ENCODE measurements around the gene FAM222B. TPM values are rescaled to one million over a fixed set of nuclear protein-coding genes. Genes with fewer than 3 reads are reported as not detected.

Gene FAM222B
- polyA plus RNA-seq, 2 of the 4 experiments (the other 2 are of a cell fraction), result 10.7 to 15.6 TPM

DNA sequence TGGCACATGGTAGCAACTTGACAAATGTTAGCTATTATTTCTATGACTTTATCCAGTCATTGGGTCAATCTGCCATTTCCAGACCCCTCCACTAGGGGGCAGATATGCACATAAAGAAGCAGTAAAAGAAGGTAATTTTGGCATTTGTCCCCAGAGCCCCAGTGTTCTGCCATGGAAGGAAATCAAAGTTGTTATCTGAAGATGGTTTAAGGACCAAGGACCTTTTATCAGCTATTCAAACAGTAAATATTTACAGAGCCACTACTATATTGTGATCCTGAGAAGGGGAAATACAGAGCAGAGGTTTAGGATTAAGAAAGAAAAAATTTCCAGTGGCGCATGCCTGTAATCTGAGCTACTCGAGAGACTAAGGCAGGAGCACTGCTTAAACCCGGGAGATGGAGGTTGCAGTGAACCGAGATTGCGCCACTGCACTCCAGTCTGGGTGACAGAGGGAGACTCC is 78.8 kb downstream of the FAM222B start:
- Histone ChIP-seq H3K4me2 (no peak overlapping the region), H3K27ac (no peak overlapping the region), H3K9me3 (no peaks in the 10 kb centered on the region), H3K4me3 (no peak overlapping the region), H3K4me1 (peaks cover 15% of the 10 kb centered on the region)
- CTCF ChIA-PET, result interaction anchor here (0.6 to 17.8 kb wide), 58 partner anchors 10 to 487 kb away, joined by 3 to 493 read pairs (median 12); partner anchors contain the start of genes DHRS13, ERAL1, FAM222B and FLOT2
- WGBS (ENCODE audit: missing lambda C conversion rate), result 63% methylated on average over 5 of the region's 5 CpGs
- POLR2A ChIA-PET, result interaction anchor here (0.6 to 3.2 kb wide), 7 partner anchors 37 to 188 kb away, joined by 3 to 13 read pairs (median 9); partner anchors contain the start of genes FAM222B and PHF12
- TF ChIP-seq, protein P1, sequence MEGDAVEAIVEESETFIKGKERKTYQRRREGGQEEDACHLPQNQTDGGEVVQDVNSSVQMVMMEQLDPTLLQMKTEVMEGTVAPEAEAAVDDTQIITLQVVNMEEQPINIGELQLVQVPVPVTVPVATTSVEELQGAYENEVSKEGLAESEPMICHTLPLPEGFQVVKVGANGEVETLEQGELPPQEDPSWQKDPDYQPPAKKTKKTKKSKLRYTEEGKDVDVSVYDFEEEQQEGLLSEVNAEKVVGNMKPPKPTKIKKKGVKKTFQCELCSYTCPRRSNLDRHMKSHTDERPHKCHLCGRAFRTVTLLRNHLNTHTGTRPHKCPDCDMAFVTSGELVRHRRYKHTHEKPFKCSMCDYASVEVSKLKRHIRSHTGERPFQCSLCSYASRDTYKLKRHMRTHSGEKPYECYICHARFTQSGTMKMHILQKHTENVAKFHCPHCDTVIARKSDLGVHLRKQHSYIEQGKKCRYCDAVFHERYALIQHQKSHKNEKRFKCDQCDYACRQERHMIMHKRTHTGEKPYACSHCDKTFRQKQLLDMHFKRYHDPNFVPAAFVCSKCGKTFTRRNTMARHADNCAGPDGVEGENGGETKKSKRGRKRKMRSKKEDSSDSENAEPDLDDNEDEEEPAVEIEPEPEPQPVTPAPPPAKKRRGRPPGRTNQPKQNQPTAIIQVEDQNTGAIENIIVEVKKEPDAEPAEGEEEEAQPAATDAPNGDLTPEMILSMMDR (IDR thresholded peaks at IDR 0.05), result peak; percentile 97
- TF ChIP-seq, protein P2, sequence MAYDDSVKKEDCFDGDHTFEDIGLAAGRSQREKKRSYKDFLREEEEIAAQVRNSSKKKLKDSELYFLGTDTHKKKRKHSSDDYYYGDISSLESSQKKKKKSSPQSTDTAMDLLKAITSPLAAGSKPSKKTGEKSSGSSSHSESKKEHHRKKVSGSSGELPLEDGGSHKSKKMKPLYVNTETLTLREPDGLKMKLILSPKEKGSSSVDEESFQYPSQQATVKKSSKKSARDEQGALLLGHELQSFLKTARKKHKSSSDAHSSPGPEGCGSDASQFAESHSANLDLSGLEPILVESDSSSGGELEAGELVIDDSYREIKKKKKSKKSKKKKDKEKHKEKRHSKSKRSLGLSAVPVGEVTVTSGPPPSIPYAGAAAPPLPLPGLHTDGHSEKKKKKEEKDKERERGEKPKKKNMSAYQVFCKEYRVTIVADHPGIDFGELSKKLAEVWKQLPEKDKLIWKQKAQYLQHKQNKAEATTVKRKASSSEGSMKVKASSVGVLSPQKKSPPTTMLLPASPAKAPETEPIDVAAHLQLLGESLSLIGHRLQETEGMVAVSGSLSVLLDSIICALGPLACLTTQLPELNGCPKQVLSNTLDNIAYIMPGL (CRISPR knock-in tag; IDR thresholded peaks at IDR 0.05; ENCODE audit: borderline replicate concordance), result no peak
- TF ChIP-seq RAD21 (conservative IDR thresholded peaks at IDR 0.05 in 1 of 2, IDR thresholded peaks at IDR 0.05 in 1 of 2) (peak; percentile 87 to 89), SMC3 (IDR thresholded peaks at IDR 0.05) (peak; percentile 92)
- peak; percentile 51 to 69; a peak in 5 of 6 replicates for ATAC-seq
- peak; percentile 18 for FAIRE-seq
- DNase-seq (ENCODE audit: low read depth in 1 of 2, low spot score in 1 of 2), result peak; percentile 78 to 81

DNA sequence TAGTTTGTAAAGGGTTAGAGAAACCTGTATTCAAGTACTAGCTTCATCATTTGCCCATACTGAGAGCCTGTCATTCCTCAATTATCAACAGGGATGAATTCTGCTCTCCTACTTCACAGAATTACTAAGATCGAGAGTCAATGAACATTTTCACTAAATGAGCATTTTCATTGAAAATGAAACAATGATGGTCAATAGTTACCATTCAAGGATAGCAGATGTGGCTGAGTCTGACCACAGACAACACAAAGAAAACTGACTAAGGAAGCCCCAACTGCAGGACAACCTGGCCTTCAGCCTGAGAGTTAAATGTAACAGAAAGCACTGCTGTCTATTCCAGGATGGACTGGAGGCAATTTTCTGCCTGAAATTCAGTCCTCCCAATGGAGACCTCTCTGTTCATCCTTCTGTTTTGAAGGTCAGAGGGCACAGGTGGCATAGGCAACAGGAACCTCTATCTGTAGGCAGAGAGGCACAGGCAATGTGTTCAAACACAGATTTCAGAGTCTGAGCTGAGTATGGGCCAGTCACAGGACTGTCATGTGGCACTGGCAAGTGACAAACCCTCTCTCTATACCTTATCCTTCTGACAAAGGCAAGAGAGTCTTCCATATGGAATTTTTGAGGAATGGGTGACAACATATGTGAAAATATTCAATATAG is 79.3 kb downstream of the FAM222B start:
- H3K27ac ChIP-seq, result no peak overlapping the region
- H3K9me3 ChIP-seq, result no peaks in the 10 kb centered on the region
- peak; percentile 46 for FAIRE-seq
- peaks cover 15% of the 10 kb centered on the region for H3K4me1 ChIP-seq
- WGBS (ENCODE audit: missing lambda C conversion rate), result 94% methylated on average over 1 of the region's 1 CpG
- H3K4me2 ChIP-seq, result no peak overlapping the region
- no peak for TF ChIP-seq POLR2A (IDR thresholded peaks at IDR 0.05; ENCODE audit: low read length)
- no peak for TF ChIP-seq MAFK (IDR thresholded peaks at IDR 0.05; ENCODE audit: partially characterized antibody)
- TF ChIP-seq, protein P3, sequence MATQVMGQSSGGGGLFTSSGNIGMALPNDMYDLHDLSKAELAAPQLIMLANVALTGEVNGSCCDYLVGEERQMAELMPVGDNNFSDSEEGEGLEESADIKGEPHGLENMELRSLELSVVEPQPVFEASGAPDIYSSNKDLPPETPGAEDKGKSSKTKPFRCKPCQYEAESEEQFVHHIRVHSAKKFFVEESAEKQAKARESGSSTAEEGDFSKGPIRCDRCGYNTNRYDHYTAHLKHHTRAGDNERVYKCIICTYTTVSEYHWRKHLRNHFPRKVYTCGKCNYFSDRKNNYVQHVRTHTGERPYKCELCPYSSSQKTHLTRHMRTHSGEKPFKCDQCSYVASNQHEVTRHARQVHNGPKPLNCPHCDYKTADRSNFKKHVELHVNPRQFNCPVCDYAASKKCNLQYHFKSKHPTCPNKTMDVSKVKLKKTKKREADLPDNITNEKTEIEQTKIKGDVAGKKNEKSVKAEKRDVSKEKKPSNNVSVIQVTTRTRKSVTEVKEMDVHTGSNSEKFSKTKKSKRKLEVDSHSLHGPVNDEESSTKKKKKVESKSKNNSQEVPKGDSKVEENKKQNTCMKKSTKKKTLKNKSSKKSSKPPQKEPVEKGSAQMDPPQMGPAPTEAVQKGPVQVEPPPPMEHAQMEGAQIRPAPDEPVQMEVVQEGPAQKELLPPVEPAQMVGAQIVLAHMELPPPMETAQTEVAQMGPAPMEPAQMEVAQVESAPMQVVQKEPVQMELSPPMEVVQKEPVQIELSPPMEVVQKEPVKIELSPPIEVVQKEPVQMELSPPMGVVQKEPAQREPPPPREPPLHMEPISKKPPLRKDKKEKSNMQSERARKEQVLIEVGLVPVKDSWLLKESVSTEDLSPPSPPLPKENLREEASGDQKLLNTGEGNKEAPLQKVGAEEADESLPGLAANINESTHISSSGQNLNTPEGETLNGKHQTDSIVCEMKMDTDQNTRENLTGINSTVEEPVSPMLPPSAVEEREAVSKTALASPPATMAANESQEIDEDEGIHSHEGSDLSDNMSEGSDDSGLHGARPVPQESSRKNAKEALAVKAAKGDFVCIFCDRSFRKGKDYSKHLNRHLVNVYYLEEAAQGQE (IDR thresholded peaks at IDR 0.05), result no peak
- TF ChIP-seq, protein P4, sequence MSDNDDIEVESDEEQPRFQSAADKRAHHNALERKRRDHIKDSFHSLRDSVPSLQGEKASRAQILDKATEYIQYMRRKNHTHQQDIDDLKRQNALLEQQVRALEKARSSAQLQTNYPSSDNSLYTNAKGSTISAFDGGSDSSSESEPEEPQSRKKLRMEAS (IDR thresholded peaks at IDR 0.05), result no peak
- TF ChIP-seq, protein P5, sequence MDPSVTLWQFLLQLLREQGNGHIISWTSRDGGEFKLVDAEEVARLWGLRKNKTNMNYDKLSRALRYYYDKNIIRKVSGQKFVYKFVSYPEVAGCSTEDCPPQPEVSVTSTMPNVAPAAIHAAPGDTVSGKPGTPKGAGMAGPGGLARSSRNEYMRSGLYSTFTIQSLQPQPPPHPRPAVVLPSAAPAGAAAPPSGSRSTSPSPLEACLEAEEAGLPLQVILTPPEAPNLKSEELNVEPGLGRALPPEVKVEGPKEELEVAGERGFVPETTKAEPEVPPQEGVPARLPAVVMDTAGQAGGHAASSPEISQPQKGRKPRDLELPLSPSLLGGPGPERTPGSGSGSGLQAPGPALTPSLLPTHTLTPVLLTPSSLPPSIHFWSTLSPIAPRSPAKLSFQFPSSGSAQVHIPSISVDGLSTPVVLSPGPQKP (IDR thresholded peaks at IDR 0.05; ENCODE audit: low read depth, low read length), result no peak
- no peak for TF ChIP-seq HDAC2 (IDR thresholded peaks at IDR 0.05)
- TF ChIP-seq EP300 (IDR thresholded peaks at IDR 0.05), result no peak
- no peak for TF ChIP-seq RFX5 (IDR thresholded peaks at IDR 0.05)
- TF ChIP-seq, protein P6, sequence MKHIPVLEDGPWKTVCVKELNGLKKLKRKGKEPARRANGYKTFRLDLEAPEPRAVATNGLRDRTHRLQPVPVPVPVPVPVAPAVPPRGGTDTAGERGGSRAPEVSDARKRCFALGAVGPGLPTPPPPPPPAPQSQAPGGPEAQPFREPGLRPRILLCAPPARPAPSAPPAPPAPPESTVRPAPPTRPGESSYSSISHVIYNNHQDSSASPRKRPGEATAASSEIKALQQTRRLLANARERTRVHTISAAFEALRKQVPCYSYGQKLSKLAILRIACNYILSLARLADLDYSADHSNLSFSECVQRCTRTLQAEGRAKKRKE (CRISPR knock-in tag; IDR thresholded peaks at IDR 0.05; ENCODE audit: low read depth), result no peak
- no peak for TF ChIP-seq RNF2 (IDR thresholded peaks at IDR 0.05; ENCODE audit: borderline replicate concordance, low read depth)
- no peak for TF ChIP-seq NFE2L2 (conservative IDR thresholded peaks at IDR 0.05; ENCODE audit: low read length)
- no peak for TF ChIP-seq JUNB (IDR thresholded peaks at IDR 0.05)
- TF ChIP-seq, protein P7, sequence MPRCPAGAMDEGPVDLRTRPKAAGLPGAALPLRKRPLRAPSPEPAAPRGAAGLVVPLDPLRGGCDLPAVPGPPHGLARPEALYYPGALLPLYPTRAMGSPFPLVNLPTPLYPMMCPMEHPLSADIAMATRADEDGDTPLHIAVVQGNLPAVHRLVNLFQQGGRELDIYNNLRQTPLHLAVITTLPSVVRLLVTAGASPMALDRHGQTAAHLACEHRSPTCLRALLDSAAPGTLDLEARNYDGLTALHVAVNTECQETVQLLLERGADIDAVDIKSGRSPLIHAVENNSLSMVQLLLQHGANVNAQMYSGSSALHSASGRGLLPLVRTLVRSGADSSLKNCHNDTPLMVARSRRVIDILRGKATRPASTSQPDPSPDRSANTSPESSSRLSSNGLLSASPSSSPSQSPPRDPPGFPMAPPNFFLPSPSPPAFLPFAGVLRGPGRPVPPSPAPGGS (IDR thresholded peaks at IDR 0.05), result no peak
- no peak for TF ChIP-seq ZNF302 (CRISPR knock-in tag; IDR thresholded peaks at IDR 0.05)
- TF ChIP-seq HEYL (CRISPR knock-in tag; IDR thresholded peaks at IDR 0.05), result no peak
- ChIA-PET POLR2A (interaction anchor here (0.6 to 3.2 kb wide), 7 partner anchors 36 to 189 kb away, joined by 3 to 13 read pairs (median 9); partner anchors contain the start of genes FAM222B and PHF12), CTCF (interaction anchor here (0.6 to 17.8 kb wide), 58 partner anchors 11 to 487 kb away, joined by 3 to 493 read pairs (median 12); partner anchors contain the start of genes DHRS13, ERAL1, FAM222B and FLOT2)
- no peak overlapping the region for H3K4me3 ChIP-seq
- no peak for DNase-seq (ENCODE audit: low read depth in 1 of 2, low spot score in 1 of 2)
- ATAC-seq, result peak; percentile 5 to 34; a peak in 3 of 6 replicates

Data from A549 (cell line).